Measurements from ENCODE around the gene RIPK1.
"Not testable (repeated sequence)": the region's sequence is repeated elsewhere in the genome, so short reads cannot be mapped to it uniquely, and the experiment has no call there.

DNA sequence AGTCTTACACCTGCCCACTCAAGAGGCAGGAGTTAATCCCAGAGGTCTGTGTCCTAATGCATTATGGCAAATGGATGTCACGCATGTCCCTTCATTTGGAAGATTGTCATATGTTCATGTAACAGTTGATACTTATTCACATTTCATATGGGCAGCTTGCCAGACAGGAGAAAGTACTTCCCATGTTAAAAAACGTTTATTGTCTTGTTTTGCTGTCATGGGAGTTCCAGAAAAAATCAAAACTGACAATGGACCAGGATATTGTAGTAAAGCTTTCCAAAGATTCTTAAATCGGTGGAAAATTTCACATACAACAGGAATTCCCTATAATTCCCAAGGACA is 13.2 kb upstream of the RIPK1 start:
- TF ChIP-seq, protein P1, sequence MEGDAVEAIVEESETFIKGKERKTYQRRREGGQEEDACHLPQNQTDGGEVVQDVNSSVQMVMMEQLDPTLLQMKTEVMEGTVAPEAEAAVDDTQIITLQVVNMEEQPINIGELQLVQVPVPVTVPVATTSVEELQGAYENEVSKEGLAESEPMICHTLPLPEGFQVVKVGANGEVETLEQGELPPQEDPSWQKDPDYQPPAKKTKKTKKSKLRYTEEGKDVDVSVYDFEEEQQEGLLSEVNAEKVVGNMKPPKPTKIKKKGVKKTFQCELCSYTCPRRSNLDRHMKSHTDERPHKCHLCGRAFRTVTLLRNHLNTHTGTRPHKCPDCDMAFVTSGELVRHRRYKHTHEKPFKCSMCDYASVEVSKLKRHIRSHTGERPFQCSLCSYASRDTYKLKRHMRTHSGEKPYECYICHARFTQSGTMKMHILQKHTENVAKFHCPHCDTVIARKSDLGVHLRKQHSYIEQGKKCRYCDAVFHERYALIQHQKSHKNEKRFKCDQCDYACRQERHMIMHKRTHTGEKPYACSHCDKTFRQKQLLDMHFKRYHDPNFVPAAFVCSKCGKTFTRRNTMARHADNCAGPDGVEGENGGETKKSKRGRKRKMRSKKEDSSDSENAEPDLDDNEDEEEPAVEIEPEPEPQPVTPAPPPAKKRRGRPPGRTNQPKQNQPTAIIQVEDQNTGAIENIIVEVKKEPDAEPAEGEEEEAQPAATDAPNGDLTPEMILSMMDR (conservative IDR thresholded peaks at IDR 0.05 in 1 of 2, IDR thresholded peaks at IDR 0.05 in 1 of 2; ENCODE audit: extremely low read depth in 1 of 2, insufficient read depth in 1 of 2, low read depth in 1 of 2, low read length in 2 of 2), result not testable (repeated sequence)
- TF ChIP-seq EZH2 (IDR thresholded peaks at IDR 0.05; ENCODE audit: borderline replicate concordance, low read length), result not testable (repeated sequence)

Measured in mammary epithelial cell (primary cell).